Suprapubic skin (tissue), 4 donors: ENCODE results near the gene CRTC2. TPM values are rescaled to one million over a fixed set of nuclear protein-coding genes. Genes with fewer than 3 reads are reported as not detected.

Experiments
- DNase-seq, 2 donors: peaks; one replicate each; pipeline ENCODE4 v3.0.0-alpha.2; 2019; ENCODE audit warnings: low spot score in 2 of 2
- H3K27ac ChIP-seq: fragments of 200-600 bp; sonication (generic); one replicate; pipeline ENCODE4 v1.5.1; 2019
- H3K27me3 ChIP-seq: fragments of 200-600 bp; sonication (generic); one replicate; pipeline ENCODE4 v1.5.1; 2019
- H3K36me3 ChIP-seq: fragments of 200-600 bp; sonication (generic); one replicate; pipeline ENCODE4 v1.5.1; 2019
- H3K4me1 ChIP-seq: fragments of 200-600 bp; sonication (generic); one replicate; pipeline ENCODE4 v1.5.1; 2019
- H3K4me3 ChIP-seq: fragments of 200-600 bp; sonication (generic); one replicate; pipeline ENCODE4 v1.5.1; 2019; ENCODE audit warnings: mild to moderate bottlenecking
- H3K9me3 ChIP-seq: fragments of 200-600 bp; sonication (generic); one replicate; pipeline ENCODE4 v1.5.1; 2019
- EP300 ChIP-seq: sonication (generic); formaldehyde crosslinking; IDR thresholded peaks from one replicate; pipeline ENCODE4 v1.6.1; 2017; ENCODE audit warnings: antibody characterized with exemption
- POLR2A ChIP-seq, 2 donors: fragments of 450-650 bp; IDR thresholded peaks; one replicate each; pipeline ENCODE4 v1.6.1; 2017; ENCODE audit warnings: antibody characterized with exemption in 2 of 2, mild to moderate bottlenecking in 2 of 2, moderate library complexity in 2 of 2
- POLR2AphosphoS5 ChIP-seq, 3 donors: sonication (generic); formaldehyde crosslinking; IDR thresholded peaks; one replicate each; pipeline ENCODE4 v1.6.1; 2017; ENCODE audit warnings: antibody characterized with exemption in 3 of 3
- WGBS: methylation state at CpG from one replicate; pipeline ENCODE4 v1.1.5; 2018; 5-methylcytosine and 5-hydroxymethylcytosine counted together
- total RNA-seq, 4 donors: library from RNA; depleted of rRNA; stranded (reverse); fragments of >200 nt; gene quantifications; one replicate each; pipeline ENCODE4 v1.1.0, GENCODE V29; 2016
- TF ChIP-seq, protein P1 (sequence below), 2 donors: fragments of 200-600 bp in 1 of 2; fragments of 450-650 bp in 1 of 2; sonication (generic) in 1 of 2; IDR thresholded peaks; one replicate each; pipeline ENCODE4 v1.5.1; 2016 to 2019; ENCODE audit warnings: antibody characterized with exemption in 2 of 2, mild to moderate bottlenecking in 1 of 2, moderate library complexity in 1 of 2

The CRTC2 gene
- total RNA-seq, 4 donors from 2014 or later = 19.3 to 36.2 (median 24.5) TPM

DNA sequence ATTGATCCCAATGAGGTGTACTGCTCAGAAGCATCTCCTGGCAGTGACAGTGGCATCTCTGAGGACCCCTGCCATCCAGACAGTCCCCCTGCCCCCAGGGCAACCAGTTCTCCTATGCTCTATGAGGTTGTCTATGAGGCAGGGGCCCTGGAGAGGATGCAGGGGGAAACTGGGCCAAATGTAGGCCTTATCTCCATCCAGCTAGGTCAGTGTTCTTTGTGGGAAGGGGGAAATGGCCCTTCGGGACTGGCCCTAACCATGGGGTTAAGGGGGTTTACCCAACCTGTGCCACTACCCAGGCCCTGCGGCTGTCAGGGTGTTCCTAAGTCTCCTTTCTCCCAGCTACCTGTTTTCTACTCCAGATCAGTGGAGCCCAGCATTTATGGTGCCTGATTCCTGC, 10.6 kb upstream of the CRTC2 start:
- DNase-seq = no peak
- peaks cover 32% of the 10 kb centered on the region for H3K4me1 ChIP-seq
- H3K36me3 ChIP-seq = peaks cover 15% of the 10 kb centered on the region
- TF ChIP-seq POLR2A (IDR thresholded peaks at IDR 0.05) = no peak
- TF ChIP-seq, protein P1, sequence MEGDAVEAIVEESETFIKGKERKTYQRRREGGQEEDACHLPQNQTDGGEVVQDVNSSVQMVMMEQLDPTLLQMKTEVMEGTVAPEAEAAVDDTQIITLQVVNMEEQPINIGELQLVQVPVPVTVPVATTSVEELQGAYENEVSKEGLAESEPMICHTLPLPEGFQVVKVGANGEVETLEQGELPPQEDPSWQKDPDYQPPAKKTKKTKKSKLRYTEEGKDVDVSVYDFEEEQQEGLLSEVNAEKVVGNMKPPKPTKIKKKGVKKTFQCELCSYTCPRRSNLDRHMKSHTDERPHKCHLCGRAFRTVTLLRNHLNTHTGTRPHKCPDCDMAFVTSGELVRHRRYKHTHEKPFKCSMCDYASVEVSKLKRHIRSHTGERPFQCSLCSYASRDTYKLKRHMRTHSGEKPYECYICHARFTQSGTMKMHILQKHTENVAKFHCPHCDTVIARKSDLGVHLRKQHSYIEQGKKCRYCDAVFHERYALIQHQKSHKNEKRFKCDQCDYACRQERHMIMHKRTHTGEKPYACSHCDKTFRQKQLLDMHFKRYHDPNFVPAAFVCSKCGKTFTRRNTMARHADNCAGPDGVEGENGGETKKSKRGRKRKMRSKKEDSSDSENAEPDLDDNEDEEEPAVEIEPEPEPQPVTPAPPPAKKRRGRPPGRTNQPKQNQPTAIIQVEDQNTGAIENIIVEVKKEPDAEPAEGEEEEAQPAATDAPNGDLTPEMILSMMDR (IDR thresholded peaks at IDR 0.05) = no peak
- TF ChIP-seq POLR2AphosphoS5 (IDR thresholded peaks at IDR 0.05) = no peak
- TF ChIP-seq EP300 = no peak
- peak overlapping the region; percentile 93 for H3K27ac ChIP-seq
- 92% methylated on average over 2 of the region's 2 CpGs for WGBS
- H3K9me3 ChIP-seq = no peaks in the 10 kb centered on the region
- H3K4me3 ChIP-seq = peak overlapping the region; percentile 52
- no peaks in the 10 kb centered on the region for H3K27me3 ChIP-seq

DNA sequence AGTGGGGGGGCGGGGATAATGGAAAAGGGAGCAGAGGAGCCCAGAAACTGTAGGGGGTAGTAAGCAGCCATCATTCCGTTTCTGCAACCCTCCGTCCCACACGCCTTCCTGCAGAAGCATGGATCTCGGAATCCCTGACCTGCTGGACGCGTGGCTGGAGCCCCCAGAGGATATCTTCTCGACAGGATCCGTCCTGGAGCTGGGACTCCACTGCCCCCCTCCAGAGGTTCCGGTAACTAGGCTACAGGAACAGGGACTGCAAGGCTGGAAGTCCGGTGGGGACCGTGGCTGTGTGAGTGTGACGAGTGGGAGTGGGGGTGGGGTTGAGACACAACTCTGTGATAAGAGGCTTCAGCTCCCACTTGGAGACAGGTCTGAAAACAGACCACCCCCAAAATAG, 10.0 kb upstream of the CRTC2 start:
- Histone ChIP-seq H3K4me1 (peaks cover 35% of the 10 kb centered on the region), H3K27me3 (no peaks in the 10 kb centered on the region), H3K9me3 (no peaks in the 10 kb centered on the region), H3K27ac (peak overlapping the region; percentile 93), H3K4me3 (peak overlapping the region; percentile 52), H3K36me3 (peaks cover 9% of the 10 kb centered on the region)
- TF ChIP-seq EP300 (no peak), POLR2A (IDR thresholded peaks at IDR 0.05) (no peak), POLR2AphosphoS5 (IDR thresholded peaks at IDR 0.05) (no peak)
- TF ChIP-seq, protein P1 (IDR thresholded peaks at IDR 0.05) = no peak
- WGBS = 0% methylated on average over 11 of the region's 13 CpGs
- DNase-seq = no peak

DNA sequence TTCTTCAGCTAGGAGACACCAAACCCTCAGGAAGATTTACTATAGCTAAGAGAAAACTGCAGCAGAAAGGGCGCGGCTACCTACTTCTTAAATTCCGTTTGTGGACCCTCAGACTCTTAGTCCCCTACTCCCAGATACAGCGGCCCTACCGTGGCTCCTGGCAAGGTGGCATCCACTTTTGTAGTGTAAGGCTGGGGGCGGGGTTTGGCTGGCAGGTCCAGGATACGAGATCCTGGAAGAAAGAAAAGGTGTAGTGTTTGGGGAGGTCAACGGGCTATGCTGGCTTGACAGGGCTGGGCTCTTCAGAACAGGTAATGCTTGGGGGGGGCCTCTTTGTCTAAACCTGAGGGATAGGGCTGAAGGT, 9.6 kb upstream of the CRTC2 start:
- peak overlapping the region; percentile 52 for H3K4me3 ChIP-seq
- DNase-seq = peak; percentile 81 to 88

DNA sequence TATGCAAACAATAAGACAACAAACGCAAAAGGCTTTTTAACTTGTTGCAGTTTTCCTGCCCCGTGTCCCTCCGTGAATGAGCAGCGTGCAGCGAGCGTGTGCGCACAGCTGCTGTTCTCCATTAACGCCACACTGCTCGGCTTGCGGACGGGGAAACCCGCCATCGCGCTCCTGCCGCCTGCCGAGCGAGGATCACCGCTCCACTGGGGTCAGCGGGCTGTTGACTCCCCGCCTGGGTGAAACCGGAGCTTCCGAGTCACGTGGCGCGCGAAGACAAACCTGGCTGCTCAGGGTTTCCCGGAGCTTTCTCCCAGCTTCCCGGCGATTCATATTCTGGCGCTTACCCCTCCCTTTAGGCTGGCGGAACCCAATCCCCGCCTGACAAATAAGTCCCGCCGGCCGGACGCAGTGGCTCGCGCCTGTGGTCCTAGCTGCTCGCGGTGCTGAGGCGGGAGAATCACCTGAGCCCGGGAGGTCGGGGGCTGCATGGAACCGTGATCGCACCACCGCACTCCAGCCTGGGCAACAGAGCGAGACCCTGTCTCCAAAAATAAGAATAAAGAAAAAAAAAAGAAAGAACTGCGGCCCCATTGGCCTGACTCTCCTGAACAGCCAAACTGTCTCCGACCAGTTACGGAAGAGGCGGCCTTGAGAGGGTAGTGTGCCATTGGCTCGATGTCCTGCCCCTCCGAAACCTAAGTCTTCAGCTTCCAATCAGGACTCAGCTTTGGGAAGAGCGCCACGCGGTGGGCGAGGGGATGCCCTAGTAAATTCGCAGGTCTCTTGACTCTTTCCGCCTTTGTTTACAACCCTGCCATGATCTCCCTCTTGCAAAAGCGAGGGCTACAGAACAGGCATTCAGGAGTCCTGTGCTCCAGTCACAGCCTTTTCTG, 8.9 kb upstream of the CRTC2 start, which contains the start of gene CREB3L4:
Gene CREB3L4 (plus strand): TSS at position 796 of the 893 bp plus-strand sequence. CDS start 624 bp downstream, outside the sequence.
- H3K36me3 ChIP-seq = no peaks in the 10 kb centered on the region
- peak within 1 kb of the TSS; percentile 93 for H3K27ac ChIP-seq
- TF ChIP-seq POLR2A (IDR thresholded peaks at IDR 0.05) (peak; percentile 19 to 70), EP300 (no peak), POLR2AphosphoS5 (IDR thresholded peaks at IDR 0.05) (peak in 2 of 3 donors; percentile 53 to 78)
- TF ChIP-seq, protein P1 (IDR thresholded peaks at IDR 0.05) = peak; percentile 20 to 33
- DNase-seq = peak; percentile 95 to 96
- H3K27me3 ChIP-seq = no peaks in the 10 kb centered on the region
- H3K9me3 ChIP-seq = no peaks in the 10 kb centered on the region
- peak within 1 kb of the TSS; percentile 52 for H3K4me3 ChIP-seq
- H3K4me1 ChIP-seq = peaks cover 42% of the 10 kb centered on the region
- whole genome bisulfite sequencing = under 1% methylated on average over 48 of the region's 60 CpGs

More for the DNA sequence above, 9.6 kb upstream of the CRTC2 start:
- Histone ChIP-seq H3K9me3 (no peaks in the 10 kb centered on the region), H3K4me1 (peaks cover 36% of the 10 kb centered on the region), H3K36me3 (peaks cover 5% of the 10 kb centered on the region), H3K27ac (peak overlapping the region; percentile 93), H3K27me3 (no peaks in the 10 kb centered on the region)
- TF ChIP-seq POLR2AphosphoS5 (IDR thresholded peaks at IDR 0.05) = no peak
- TF ChIP-seq, protein P1 (IDR thresholded peaks at IDR 0.05) = no peak
- no peak for TF ChIP-seq POLR2A (IDR thresholded peaks at IDR 0.05)
- TF ChIP-seq EP300 = no peak
- WGBS = under 1% methylated on average over 8 of the region's 8 CpGs

DNA sequence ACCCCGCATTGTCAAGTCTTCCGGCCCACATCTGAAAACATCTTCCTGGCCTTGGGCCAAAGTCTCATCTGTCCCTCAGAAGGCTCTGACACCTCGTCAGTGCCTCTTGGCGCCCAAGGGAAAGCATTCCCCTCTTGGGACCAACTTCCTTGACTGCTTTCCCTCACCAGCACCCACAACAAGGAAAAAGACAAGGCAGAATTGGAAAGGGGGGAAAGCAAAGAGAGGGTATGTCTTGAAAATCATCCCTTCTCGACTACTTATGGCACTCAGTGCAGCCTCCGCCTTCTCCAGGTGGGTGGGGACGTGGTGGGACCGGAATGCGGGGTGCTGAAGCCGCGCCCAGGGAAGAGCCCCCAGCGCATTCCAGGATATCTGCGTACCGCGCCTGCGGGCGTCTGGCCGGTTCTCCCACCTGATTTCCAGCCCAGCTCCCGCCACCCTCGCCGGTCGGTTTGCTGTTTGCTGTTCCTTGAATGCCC, 5.5 kb upstream of the CRTC2 start:
- peaks cover 74% of the 10 kb centered on the region for H3K4me1 ChIP-seq

More for the DNA sequence above, 5.5 kb upstream of the CRTC2 start:
- TF ChIP-seq EP300 (no peak), POLR2AphosphoS5 (IDR thresholded peaks at IDR 0.05) (no peak), POLR2A (IDR thresholded peaks at IDR 0.05) (no peak)
- TF ChIP-seq, protein P1 (IDR thresholded peaks at IDR 0.05) = no peak
- peak; percentile 78 to 82 for DNase-seq
- no peaks in the 10 kb centered on the region for H3K9me3 ChIP-seq
- H3K4me3 ChIP-seq = peak overlapping the region; percentile 70
- WGBS = 1% methylated on average over 22 of the region's 22 CpGs
- peak overlapping the region; percentile 95 for H3K27ac ChIP-seq
- peaks cover 16% of the 10 kb centered on the region for H3K36me3 ChIP-seq
- no peaks in the 10 kb centered on the region for H3K27me3 ChIP-seq
